Activated CD4-positive, CD25-positive, alpha-beta regulatory T cell treated with anti-CD3 and anti-CD28 coated beads, Interleukin-2, amount 50 U/mL, for 72 hours (primary cell): ENCODE data around the gene KCNK13.
"Not testable (repeated sequence)": the region's sequence is repeated elsewhere in the genome, so short reads cannot be mapped to it uniquely, and the experiment has no call there.

Source experiments
- DNase-seq: peaks from one replicate; pipeline ENCODE4 v3.0.0; 2021

The KCNK13 gene

GRCh38 chr14:90062127-90062794 is 467 bp downstream of the KCNK13 start:
- no peak for DNase-seq

- DNase-seq: no peak
These were observed 1.2 kb downstream of the KCNK13 start for GRCh38 chr14:90062822-90063539.

- no peak for DNase-seq
These were observed 10.6 kb downstream of the KCNK13 start for GRCh38 chr14:90072350-90072749.

- DNase-seq: no peak
These were observed 17.8 kb downstream of the KCNK13 start for GRCh38 chr14:90079576-90079975.

- DNase-seq: no peak
These were observed 25.6 kb downstream of the KCNK13 start for GRCh38 chr14:90087433-90087832.

- DNase-seq: no peak
These were observed 26.4 kb downstream of the KCNK13 start for GRCh38 chr14:90088176-90088575.

GRCh38 chr14:90089486-90089885 is 27.7 kb downstream of the KCNK13 start:
- not testable (repeated sequence) for DNase-seq

DNA sequence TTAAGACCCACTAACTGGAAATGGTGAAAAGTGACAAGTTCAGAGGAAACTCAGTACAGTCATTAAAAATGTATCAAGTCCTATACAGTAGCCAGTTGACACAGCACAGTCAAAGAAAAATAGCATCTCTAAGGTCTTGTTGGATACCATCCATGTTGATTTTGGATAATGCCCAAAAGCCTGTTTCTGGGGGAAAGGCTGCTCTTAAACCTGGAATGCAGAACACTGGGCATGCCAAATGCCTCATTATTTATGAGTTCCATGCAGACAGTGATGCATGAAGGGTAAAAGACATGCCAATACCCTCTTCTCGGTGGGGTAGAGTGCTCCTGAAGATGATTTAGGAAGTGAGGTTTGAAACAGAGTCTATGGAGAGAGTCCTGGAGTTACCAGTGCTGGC is 29.6 kb downstream of the KCNK13 start:
- DNase-seq: no peak

- DNase-seq: no peak
These were observed 32.3 kb downstream of the KCNK13 start for GRCh38 chr14:90093942-90094595.

DNA sequence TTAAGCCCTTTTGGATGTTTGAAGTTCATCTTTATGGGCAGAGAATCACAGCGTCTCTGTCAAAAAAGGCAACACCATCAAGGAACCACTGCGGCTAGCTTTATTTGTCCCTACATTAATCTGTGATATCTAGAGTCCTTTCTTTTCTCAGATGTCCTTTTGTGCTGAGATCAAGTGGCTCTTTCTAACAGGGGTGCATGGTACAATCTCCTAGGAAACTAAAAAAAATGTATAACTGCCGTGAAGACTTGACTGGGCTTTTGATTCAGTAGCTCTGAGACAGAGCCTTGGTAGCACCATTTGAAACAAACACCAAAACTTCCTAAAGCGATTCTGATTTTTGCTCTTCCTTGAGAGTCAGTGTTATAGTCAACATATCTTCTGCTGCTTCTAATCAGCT is 33.3 kb downstream of the KCNK13 start:
- DNase-seq: no peak

- no peak for DNase-seq
These were observed 34.8 kb downstream of the KCNK13 start for GRCh38 chr14:90096566-90096965.

- no peak for DNase-seq
These were observed 42.0 kb downstream of the KCNK13 start for GRCh38 chr14:90103808-90104207.

- no peak for DNase-seq
These were observed 44.0 kb downstream of the KCNK13 start for GRCh38 chr14:90105756-90106155.

GRCh38 chr14:90107789-90108188 is 46.0 kb downstream of the KCNK13 start:
- no peak for DNase-seq

DNA sequence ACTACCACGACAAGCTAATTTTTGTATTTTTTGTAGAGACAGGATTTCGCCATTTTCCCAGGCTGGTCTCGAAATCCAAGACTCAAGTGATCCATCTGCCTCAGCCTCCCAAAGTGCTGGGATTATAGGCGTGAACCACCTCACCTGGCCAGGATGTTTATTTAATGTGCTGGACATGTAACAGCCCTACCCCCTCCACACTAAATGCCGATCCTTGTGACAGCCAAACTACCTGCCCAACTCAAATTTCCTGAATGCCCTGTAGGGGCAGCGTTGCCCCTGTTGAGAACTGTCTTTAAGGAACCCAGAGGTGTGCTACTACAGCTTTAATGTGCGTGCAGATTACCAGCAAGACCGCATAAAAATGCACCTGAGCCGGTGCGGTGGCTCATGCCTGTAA is 48.1 kb downstream of the KCNK13 start:
- DNase-seq: no peak

DNA sequence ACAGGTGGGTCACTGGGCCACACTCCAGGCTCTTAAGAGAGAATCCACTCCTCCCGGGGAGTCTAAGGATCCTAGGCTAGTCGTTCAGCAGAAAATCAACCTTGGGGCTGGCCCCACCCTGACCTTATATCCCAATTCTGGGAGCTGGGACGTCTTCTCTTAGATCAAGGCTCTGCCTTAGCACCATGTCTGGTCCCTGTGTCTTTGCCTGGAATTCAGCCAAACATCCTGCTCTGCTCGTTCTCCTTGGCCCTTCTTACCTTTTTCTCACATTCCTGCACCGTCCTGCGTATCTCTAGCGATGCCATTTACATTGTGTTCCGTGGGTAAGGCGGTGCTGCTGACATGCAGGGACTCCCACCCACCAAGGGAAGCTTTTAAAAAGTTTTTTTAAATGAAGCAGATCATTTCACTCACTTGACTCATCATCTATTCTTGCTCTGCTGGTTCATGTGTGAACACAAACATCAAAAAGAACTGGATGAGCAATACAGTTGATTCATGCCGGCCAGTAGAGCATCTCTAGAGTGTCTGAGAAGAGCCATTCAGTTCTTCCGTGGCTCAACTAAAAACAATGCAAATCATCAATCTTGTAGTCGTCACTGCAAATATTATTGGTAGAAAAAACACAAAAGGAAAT is 50.2 kb downstream of the KCNK13 start:
- no peak for DNase-seq

- no peak for DNase-seq
These were observed 52.8 kb downstream of the KCNK13 start for GRCh38 chr14:90114554-90114953.

DNA sequence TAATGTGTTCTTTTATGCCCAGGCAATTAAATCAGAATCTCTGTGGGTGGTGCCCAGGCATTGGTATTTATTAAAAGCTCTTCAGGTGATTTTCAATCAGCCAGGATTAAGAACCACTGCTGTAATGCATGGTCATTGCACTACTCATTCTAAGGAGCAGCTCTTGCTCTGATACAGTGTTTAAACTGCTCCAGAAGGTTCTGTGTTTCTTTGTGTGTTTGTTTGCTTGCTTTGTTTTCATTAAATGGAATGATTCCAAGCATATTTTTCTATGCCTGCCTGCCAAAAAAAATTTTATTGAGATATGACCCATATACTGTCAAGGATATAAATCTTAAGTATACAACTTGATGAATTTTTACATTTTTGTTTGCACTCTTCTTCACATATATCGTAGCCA is 54.0 kb downstream of the KCNK13 start:
- DNase-seq: no peak

- DNase-seq: no peak
These were observed 54.6 kb downstream of the KCNK13 start for GRCh38 chr14:90116444-90116843.

DNA sequence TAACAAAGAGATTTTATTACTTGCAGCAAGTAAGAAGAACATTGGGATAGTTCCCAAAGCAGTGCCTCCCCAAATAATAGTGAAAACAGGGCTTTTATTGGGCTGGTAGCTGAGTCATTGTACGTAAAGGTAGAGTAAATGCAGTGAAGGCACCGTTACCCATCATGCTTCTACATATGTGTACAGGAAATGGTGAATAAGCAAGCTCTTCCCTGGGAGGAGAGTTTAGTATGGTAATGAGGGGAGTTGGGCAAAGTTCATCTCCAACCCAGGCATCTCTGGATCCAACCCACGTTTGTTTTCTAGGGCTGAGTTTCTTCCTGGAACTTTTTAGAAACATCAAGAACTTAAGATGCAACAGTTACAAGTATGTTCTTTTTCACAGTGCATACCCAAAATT is 56.2 kb downstream of the KCNK13 start:
- no peak for DNase-seq

- no peak for DNase-seq
These were observed 64.5 kb downstream of the KCNK13 start for GRCh38 chr14:90126260-90126659.

- DNase-seq: no peak
These were observed 71.2 kb downstream of the KCNK13 start for GRCh38 chr14:90132821-90133570.

DNA sequence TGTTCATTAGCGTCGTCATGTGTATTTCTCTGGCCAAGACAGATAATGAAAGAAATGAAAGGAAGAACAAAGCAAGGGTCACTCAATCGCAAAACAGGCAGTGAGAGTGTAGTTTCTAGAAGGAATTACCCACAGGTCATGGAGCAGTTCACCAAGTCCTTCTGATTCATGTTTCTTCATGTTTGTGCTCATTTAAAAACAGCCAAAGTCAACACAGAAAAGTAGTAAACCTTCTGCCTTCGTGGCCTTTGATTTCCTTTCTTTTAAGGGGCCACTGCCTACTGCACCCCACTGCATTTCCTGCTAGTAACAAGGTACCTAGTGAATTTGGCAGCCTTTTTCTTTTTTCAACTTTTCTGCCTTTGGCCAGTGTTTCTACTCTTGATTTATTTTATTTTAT is 75.1 kb downstream of the KCNK13 start:
- DNase-seq: no peak
